Fibroblast of lung (primary cell): Measurements from ENCODE around the gene CUL2. TPM values are rescaled to one million over a fixed set of nuclear protein-coding genes. Genes with fewer than 3 reads are reported as not detected.
"Not testable (repeated sequence)": the region's sequence is repeated elsewhere in the genome, so short reads cannot be mapped to it uniquely, and the experiment has no call there.

Experiments used
- DNase-seq, 2 donors: peaks; one replicate each; pipeline versions ENCODE4 v3.0.0 to v3.0.0-alpha.2; 2010; ENCODE audit warnings: low read depth in 2 of 2
- H2AFZ ChIP-seq: 2 replicates; pipeline ENCODE4 v1.5.1; 2012; ENCODE audit warnings: low read length, control low read depth, inconsistent platforms
- H3K27ac ChIP-seq: 2 replicates; pipeline ENCODE4 v1.5.1; 2011; ENCODE audit warnings: low read length, control low read depth; ENCODE audit not compliant: insufficient read depth
- H3K27me3 ChIP-seq: 2 replicates; pipeline ENCODE4 v1.5.1; 2011; ENCODE audit warnings: mild to moderate bottlenecking, low read length; ENCODE audit not compliant: control insufficient read depth, insufficient read depth
- H3K36me3 ChIP-seq: 2 replicates; pipeline ENCODE4 v1.5.1; 2011; ENCODE audit warnings: low read length; ENCODE audit not compliant: control insufficient read depth, insufficient read depth
- H3K4me1 ChIP-seq: 2 replicates; pipeline ENCODE4 v1.5.1; 2011; ENCODE audit warnings: low read length; ENCODE audit not compliant: control insufficient read depth, insufficient read depth; ENCODE audit errors: extremely low read depth
- H3K4me2 ChIP-seq: 2 replicates; pipeline ENCODE4 v1.5.1; 2011; ENCODE audit warnings: low read length, control low read depth; ENCODE audit not compliant: insufficient read depth; ENCODE audit errors: extremely low read depth
- H3K4me3 ChIP-seq, 4 experiments: fragments of 200-600 bp in 1 of 4; sonication (generic) in 1 of 4; replicated peaks in 1 of 4; 2 replicates each; pipeline ENCODE4 v1.5.1; 2011 to 2016; ENCODE audit warnings: low read length in 4 of 4, low read depth in 3 of 4, mild to moderate bottlenecking in 3 of 4, control low read depth in 2 of 4, inconsistent platforms in 1 of 4, mixed read lengths in 1 of 4; ENCODE audit not compliant: insufficient read depth in 1 of 4; ENCODE audit errors: control extremely low read depth in 1 of 4
- H3K79me2 ChIP-seq: 2 replicates; pipeline ENCODE4 v1.5.1; 2012; ENCODE audit warnings: mild to moderate bottlenecking, low read length, inconsistent platforms; ENCODE audit not compliant: control insufficient read depth, insufficient read depth
- H3K9ac ChIP-seq: 2 replicates; pipeline ENCODE4 v1.5.1; 2011; ENCODE audit warnings: mild to moderate bottlenecking, low read length, control low read depth; ENCODE audit not compliant: insufficient read depth
- H3K9me3 ChIP-seq: 2 replicates; pipeline ENCODE4 v1.5.1; 2012; ENCODE audit warnings: low read depth, low read length; ENCODE audit not compliant: control insufficient read depth, insufficient read depth
- H4K20me1 ChIP-seq: 2 replicates; pipeline ENCODE4 v1.5.1; 2011; ENCODE audit warnings: low read length; ENCODE audit not compliant: control insufficient read depth, insufficient read depth; ENCODE audit errors: extremely low read depth
- EZH2 ChIP-seq: IDR thresholded peaks from 2 replicates; pipeline ENCODE4 v1.5.1; 2012; ENCODE audit warnings: low read length, control low read depth, mild to moderate bottlenecking; ENCODE audit errors: missing control alignments
- polyA plus RNA-seq, 2 donors: library from polyadenylated mRNA; depleted of rRNA in 1 of 2; stranded (reverse) in 1 of 2; unstranded in 1 of 2; fragments of >200 nt; gene quantifications; 2 replicates each; pipeline ENCODE4 v1.2.1, GENCODE V29; 2011 to 2012; ENCODE audit warnings: missing spikeins in 1 of 2
- total RNA-seq: library from RNA; depleted of rRNA; stranded (reverse); fragments of >200 nt; gene quantifications from 2 replicates; pipeline ENCODE4 v1.2.1, GENCODE V29; 2014
- TF ChIP-seq, protein P1 (sequence below), 2 donors: IDR thresholded peaks in 1 of 2; conservative IDR thresholded peaks in 1 of 2; 1 replicate in 1 of 2; 2 replicates in 1 of 2; pipeline ENCODE4 v1.5.1; 2011 to 2012; ENCODE audit warnings: low read length in 2 of 2, control low read depth in 1 of 2, inconsistent platforms in 1 of 2, low read depth in 1 of 2, mild to moderate bottlenecking in 1 of 2

CUL2 gene
- total and polyA plus RNA-seq, 2 donors (not counting 1 experiment from before 2014, with no cell fraction given) = 22.8 to 36.0 TPM

DNA sequence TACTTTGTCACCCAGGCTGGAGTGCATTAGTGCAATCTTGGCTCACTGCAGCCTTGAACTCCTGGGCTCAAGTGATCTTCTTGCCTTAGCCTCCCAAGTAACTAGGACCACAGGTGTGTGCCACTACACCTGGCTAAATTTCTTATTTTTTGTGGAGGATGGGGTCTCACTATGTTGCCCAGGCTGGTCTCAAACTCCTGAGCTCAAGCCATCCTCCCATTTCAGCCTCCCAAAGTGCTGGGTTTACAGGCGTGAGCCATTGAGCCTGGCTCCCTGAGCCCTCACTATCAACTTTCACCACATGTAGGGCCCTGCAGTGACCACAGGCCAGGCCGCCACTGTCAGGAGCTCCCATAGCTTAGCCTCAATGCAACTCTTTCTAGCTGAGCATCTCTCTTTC lies 110.2 kb downstream of the CUL2 start:
- no peaks in the 10 kb centered on the region for H3K9me3 ChIP-seq
- H4K20me1 ChIP-seq = no peaks in the 10 kb centered on the region
- no peak overlapping the region for H3K4me3 ChIP-seq
- TF ChIP-seq, protein P1, sequence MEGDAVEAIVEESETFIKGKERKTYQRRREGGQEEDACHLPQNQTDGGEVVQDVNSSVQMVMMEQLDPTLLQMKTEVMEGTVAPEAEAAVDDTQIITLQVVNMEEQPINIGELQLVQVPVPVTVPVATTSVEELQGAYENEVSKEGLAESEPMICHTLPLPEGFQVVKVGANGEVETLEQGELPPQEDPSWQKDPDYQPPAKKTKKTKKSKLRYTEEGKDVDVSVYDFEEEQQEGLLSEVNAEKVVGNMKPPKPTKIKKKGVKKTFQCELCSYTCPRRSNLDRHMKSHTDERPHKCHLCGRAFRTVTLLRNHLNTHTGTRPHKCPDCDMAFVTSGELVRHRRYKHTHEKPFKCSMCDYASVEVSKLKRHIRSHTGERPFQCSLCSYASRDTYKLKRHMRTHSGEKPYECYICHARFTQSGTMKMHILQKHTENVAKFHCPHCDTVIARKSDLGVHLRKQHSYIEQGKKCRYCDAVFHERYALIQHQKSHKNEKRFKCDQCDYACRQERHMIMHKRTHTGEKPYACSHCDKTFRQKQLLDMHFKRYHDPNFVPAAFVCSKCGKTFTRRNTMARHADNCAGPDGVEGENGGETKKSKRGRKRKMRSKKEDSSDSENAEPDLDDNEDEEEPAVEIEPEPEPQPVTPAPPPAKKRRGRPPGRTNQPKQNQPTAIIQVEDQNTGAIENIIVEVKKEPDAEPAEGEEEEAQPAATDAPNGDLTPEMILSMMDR (conservative IDR thresholded peaks at IDR 0.05 in 1 of 2, IDR thresholded peaks at IDR 0.05 in 1 of 2; ENCODE audit: low read depth in 1 of 2, low read length in 2 of 2) = no peak
- H3K4me1 ChIP-seq = no peaks in the 10 kb centered on the region
- H3K79me2 ChIP-seq = no peaks in the 10 kb centered on the region
- H3K27ac ChIP-seq = no peak overlapping the region
- H2AFZ ChIP-seq = no peak overlapping the region
- H3K9ac ChIP-seq = no peak overlapping the region
- H3K36me3 ChIP-seq = no peaks in the 10 kb centered on the region
- no peaks in the 10 kb centered on the region for H3K27me3 ChIP-seq
- DNase-seq = no peak
- H3K4me2 ChIP-seq = no peak overlapping the region

DNA sequence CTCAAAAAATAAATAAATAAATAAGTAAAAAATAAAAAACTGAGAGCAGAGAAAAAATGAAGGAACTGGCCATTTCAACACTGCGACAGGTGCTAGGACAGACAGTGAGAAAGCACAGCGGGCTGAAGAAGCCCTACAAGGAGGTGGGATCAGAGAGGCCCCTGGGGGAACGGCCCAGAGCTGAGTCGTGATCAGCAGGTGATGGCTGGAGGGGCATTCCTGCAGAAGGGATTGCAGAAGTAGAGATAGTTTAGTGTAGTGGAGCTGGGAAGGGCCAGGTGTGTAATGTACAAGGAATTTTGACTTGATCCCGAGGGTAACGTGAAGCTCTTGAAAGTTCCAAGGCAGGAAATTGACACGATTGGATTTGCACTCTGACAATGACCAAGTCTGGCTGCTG lies 112.1 kb downstream of the CUL2 start:
- no peak for TF ChIP-seq EZH2
- TF ChIP-seq, protein P1 (conservative IDR thresholded peaks at IDR 0.05 in 1 of 2, IDR thresholded peaks at IDR 0.05 in 1 of 2; ENCODE audit: low read depth in 1 of 2, low read length in 2 of 2) = no peak
- no peaks in the 10 kb centered on the region for H3K4me1 ChIP-seq
- DNase-seq = no peak

DNA sequence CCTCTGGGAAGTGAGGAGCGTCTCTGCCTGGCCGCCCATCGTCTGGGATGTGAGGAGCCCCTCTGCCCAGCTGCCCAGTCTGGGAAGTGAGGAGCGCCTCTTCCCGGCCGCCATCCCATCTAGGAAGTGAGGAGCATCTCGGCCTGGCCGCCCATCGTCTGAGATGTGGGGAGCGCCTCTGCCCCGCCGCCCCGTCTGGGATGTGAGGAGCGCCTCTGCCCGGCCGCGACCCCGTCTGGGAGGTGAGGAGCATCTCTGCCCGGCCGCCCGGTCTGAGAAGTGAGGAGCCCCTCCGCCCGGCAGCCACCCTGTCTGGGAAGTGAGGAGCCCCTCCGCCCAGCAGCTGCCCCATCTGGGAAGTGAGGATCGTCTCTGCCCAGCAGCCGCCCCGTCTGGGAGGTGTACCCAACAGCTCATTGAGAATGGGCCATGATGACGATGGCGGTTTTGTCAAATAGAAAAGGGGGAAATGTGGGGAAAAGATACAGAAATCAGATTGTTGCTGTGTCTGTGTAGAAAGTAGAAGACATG lies 113.7 kb downstream of the CUL2 start:
- H3K79me2 ChIP-seq, H4K20me1 ChIP-seq, H3K9ac ChIP-seq, H3K9me3 ChIP-seq, H3K27me3 ChIP-seq, DNase-seq, H3K4me2 ChIP-seq, H3K4me3 ChIP-seq, H2AFZ ChIP-seq, H3K4me1 ChIP-seq, H3K27ac ChIP-seq, H3K36me3 ChIP-seq: not testable (repeated sequence)

More for the DNA sequence above, 112.1 kb downstream of the CUL2 start:
- Histone ChIP-seq H3K27ac (no peak overlapping the region), H3K27me3 (no peaks in the 10 kb centered on the region), H3K4me3 (no peak overlapping the region), H3K9ac (no peak overlapping the region), H4K20me1 (no peaks in the 10 kb centered on the region), H3K9me3 (no peaks in the 10 kb centered on the region), H2AFZ (no peak overlapping the region), H3K4me2 (no peak overlapping the region), H3K79me2 (no peaks in the 10 kb centered on the region), H3K36me3 (no peaks in the 10 kb centered on the region)

DNA sequence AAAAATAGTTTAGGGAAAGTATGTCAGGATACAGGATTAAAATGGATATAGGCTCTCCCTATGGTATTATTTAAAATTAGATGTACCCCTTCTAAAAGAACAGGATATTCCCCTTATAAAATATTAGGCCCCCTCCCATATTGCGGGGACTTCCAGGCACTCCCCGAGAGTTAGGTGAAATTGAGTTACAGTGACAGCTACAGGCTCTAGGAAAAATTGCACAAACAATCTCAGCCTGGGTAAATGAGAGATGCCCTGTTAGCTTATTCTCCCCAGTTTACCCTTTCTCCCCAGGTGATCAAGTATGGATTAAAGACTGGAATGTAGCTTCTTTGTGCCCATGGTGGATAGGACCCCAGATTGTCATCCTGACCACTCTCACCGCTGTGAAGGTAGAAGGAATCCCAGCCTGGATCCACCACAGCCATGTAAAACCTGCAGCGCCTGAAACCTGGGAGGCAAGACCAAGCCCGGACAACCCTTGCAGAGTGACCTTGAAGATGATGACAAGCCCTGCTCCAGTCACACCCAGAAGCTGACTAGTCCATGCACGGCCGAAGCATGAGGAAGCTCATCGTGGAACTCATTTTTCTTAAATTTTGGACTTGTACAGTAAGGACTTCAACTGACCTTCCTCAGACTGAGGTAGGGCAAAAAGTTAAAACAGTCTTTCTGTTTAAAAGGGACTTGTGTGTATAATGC lies 115.6 kb downstream of the CUL2 start:
- not testable (repeated sequence) for H3K9me3 ChIP-seq, H3K4me1 ChIP-seq, H4K20me1 ChIP-seq, H3K79me2 ChIP-seq, H3K4me2 ChIP-seq, H3K27me3 ChIP-seq, H2AFZ ChIP-seq, H3K4me3 ChIP-seq, H3K9ac ChIP-seq, DNase-seq, H3K36me3 ChIP-seq, H3K27ac ChIP-seq

DNA sequence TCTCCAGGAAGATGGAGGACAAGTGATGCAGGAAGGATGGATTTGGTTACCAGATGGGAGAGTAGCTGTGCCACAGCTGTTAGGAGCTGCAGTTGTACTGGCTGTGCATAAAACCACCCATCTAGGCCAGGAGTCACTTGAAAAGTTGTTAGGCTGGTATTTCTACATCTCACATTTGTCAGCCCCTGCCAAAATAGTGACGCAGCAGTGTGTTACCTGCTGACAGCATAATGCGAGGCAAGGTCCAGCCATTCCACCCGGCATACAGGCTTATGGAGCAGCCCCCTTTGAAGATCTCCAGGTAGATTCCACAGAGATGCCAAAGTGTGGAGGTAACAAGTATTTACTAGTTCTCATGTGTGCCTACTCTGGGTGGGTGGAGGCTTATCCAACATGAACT lies 116.4 kb downstream of the CUL2 start:
- not testable (repeated sequence) for H3K9ac ChIP-seq, H3K4me2 ChIP-seq, DNase-seq

More for the DNA sequence above, 116.4 kb downstream of the CUL2 start:
- H2AFZ ChIP-seq, H3K9me3 ChIP-seq, H3K27me3 ChIP-seq, H4K20me1 ChIP-seq, H3K4me1 ChIP-seq, H3K4me3 ChIP-seq, H3K79me2 ChIP-seq, H3K36me3 ChIP-seq, H3K27ac ChIP-seq: not testable (repeated sequence)
